ENCODE data around the gene NUP107. TPM values are rescaled to one million over a fixed set of nuclear protein-coding genes. Genes with fewer than 3 reads are reported as not detected.
A peak's percentile ranks its signal among the peaks of the same experiment; 100 is the strongest.
"Not testable (repeated sequence)": the region's sequence is repeated elsewhere in the genome, so short reads cannot be mapped to it uniquely, and the experiment has no call there.

NUP107 gene
- total and polyA plus RNA-seq, 2 experiments from 2014 or later, result 23.0 to 40.1 TPM

GRCh38 chr12:68675101-68675842 is 11.5 kb upstream of the NUP107 start:
- no peaks in the 10 kb centered on the region for H3K9me2 ChIP-seq (replicated peaks; ENCODE audit: insufficient read depth)
- no peaks in the 10 kb centered on the region for H3K27me3 ChIP-seq
- H3K36me3 ChIP-seq (replicated peaks; ENCODE audit: insufficient read depth, low read depth), result no peaks in the 10 kb centered on the region
- H3K9me3 ChIP-seq (ENCODE audit: low read depth), result no peaks in the 10 kb centered on the region
- H2AFZ ChIP-seq, result no peak overlapping the region
- no peaks in the 10 kb centered on the region for H3K4me1 ChIP-seq (ENCODE audit: insufficient read depth)
- DNase-seq (ENCODE audit: low spot score), result no peak
- H3K4me3 ChIP-seq, result no peak overlapping the region
- whole genome bisulfite sequencing (ENCODE audit: low lambda C conversion rate, missing lambda C conversion rate), result 49% methylated on average over 5 of the region's 5 CpGs
- H3K4me2 ChIP-seq, result no peak overlapping the region
- TF ChIP-seq EZH2 (IDR thresholded peaks at IDR 0.05; ENCODE audit: borderline replicate concordance) (no peak), EZH2phosphoT487 (IDR thresholded peaks at IDR 0.05; ENCODE audit: low read depth, severe bottlenecking, unreplicated experiment) (no peak), CTCF (IDR thresholded peaks at IDR 0.05; ENCODE audit: poor library complexity) (no peak)
- no peak overlapping the region for H3K27ac ChIP-seq
- H3K79me2 ChIP-seq, result no peaks in the 10 kb centered on the region
- H4K20me1 ChIP-seq (ENCODE audit: insufficient read depth, poor library complexity, severe bottlenecking), result no peaks in the 10 kb centered on the region

DNA sequence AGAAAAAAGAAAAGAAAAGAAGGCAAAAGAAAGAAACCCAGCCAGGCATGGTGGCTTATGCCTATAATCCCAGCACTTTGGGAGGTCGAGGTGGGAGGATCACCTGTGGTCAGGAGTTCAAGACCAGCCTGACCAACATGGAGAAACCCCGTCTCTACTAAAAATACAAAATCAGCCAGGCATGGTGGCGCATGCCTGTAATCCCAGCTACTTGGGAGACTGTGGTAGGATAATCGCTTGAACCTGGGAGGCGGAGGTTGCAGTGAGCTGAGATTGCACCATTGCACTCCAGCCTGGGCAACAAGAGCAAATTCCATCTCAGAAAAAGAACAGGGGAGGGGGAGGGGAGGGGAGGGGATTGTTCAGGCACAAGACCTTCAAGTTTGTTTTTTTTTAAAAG is 9.9 kb upstream of the NUP107 start:
- not testable (repeated sequence) for DNase-seq (ENCODE audit: low spot score); H3K9me3 ChIP-seq (ENCODE audit: low read depth); H3K4me2 ChIP-seq; H3K36me3 ChIP-seq (replicated peaks; ENCODE audit: insufficient read depth, low read depth); H3K4me3 ChIP-seq; H3K9me2 ChIP-seq (replicated peaks; ENCODE audit: insufficient read depth); H2AFZ ChIP-seq; H4K20me1 ChIP-seq (ENCODE audit: insufficient read depth, poor library complexity, severe bottlenecking); H3K27ac ChIP-seq; H3K4me1 ChIP-seq (ENCODE audit: insufficient read depth); H3K27me3 ChIP-seq; H3K79me2 ChIP-seq
- WGBS (ENCODE audit: low lambda C conversion rate, missing lambda C conversion rate), result 97% methylated on average over 5 of the region's 5 CpGs

DNA sequence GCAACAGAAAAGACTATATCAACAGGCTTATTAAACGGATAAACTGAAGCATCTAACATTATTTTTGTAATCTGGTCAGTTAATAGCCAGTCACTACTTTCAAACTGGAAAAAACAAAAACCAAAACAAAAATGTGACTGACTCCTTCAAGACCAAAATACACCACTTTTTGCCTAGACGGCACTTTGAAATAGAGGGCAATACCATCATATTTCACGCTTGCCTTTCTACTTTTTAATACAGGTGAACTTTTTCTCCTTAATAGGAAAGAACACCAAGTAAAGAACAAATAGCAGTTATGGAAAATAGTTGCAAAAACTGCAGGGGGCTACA is 550 bp upstream of the NUP107 start:
- peak overlapping the region; percentile 49 for H2AFZ ChIP-seq

DNA sequence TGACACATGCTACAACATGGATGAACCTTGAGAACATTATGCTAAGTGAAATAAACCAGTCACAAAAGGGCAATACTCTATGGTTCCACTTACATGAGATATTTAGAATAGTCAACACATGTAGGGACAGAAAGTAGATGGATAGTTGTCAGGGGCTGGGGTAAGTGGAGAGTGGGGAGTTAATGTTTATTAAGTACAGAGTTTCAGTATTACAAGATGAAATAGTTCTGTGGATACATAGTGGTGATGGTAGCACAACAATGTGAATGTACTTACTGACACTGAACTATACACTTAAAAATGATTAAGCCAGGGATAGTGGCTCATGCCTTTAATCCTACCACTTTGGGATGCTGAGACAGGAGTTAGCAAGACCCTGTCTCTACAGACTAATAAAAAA is 8.7 kb downstream of the NUP107 start:
- no peak overlapping the region for H2AFZ ChIP-seq
- no peaks in the 10 kb centered on the region for H3K36me3 ChIP-seq (replicated peaks; ENCODE audit: insufficient read depth, low read depth)
- no peak for DNase-seq (ENCODE audit: low spot score)
- no peaks in the 10 kb centered on the region for H3K4me1 ChIP-seq (ENCODE audit: insufficient read depth)
- no peaks in the 10 kb centered on the region for H3K79me2 ChIP-seq
- no peaks in the 10 kb centered on the region for H3K27me3 ChIP-seq
- H3K4me2 ChIP-seq, result no peak overlapping the region
- no peaks in the 10 kb centered on the region for H4K20me1 ChIP-seq (ENCODE audit: insufficient read depth, poor library complexity, severe bottlenecking)
- TF ChIP-seq EZH2 (IDR thresholded peaks at IDR 0.05; ENCODE audit: borderline replicate concordance) (no peak), CTCF (IDR thresholded peaks at IDR 0.05; ENCODE audit: poor library complexity) (no peak), EZH2phosphoT487 (IDR thresholded peaks at IDR 0.05; ENCODE audit: low read depth, severe bottlenecking, unreplicated experiment) (no peak)
- H3K9me3 ChIP-seq (ENCODE audit: low read depth), result no peaks in the 10 kb centered on the region
- H3K9me2 ChIP-seq (replicated peaks; ENCODE audit: insufficient read depth), result no peaks in the 10 kb centered on the region
- H3K4me3 ChIP-seq, result no peak overlapping the region
- no peak overlapping the region for H3K27ac ChIP-seq

More for the DNA sequence above, 550 bp upstream of the NUP107 start:
- peak overlapping the region; percentile 92 for H3K27ac ChIP-seq
- H3K36me3 ChIP-seq (replicated peaks; ENCODE audit: insufficient read depth, low read depth), result no peaks in the 10 kb centered on the region
- TF ChIP-seq CTCF (IDR thresholded peaks at IDR 0.05; ENCODE audit: poor library complexity) (no peak), EZH2 (IDR thresholded peaks at IDR 0.05; ENCODE audit: borderline replicate concordance) (no peak), EZH2phosphoT487 (IDR thresholded peaks at IDR 0.05; ENCODE audit: low read depth, severe bottlenecking, unreplicated experiment) (no peak)
- H3K79me2 ChIP-seq, result peaks cover 23% of the 10 kb centered on the region
- DNase-seq (ENCODE audit: low spot score), result no peak
- H3K4me2 ChIP-seq, result peak overlapping the region; percentile 70
- no peaks in the 10 kb centered on the region for H3K27me3 ChIP-seq
- H4K20me1 ChIP-seq (ENCODE audit: insufficient read depth, poor library complexity, severe bottlenecking), result no peaks in the 10 kb centered on the region
- H3K4me3 ChIP-seq, result peak overlapping the region; percentile 1
- no peaks in the 10 kb centered on the region for H3K9me3 ChIP-seq (ENCODE audit: low read depth)
- 48% methylated on average over 3 of the region's 3 CpGs for WGBS (ENCODE audit: low lambda C conversion rate, missing lambda C conversion rate)
- no peaks in the 10 kb centered on the region for H3K9me2 ChIP-seq (replicated peaks; ENCODE audit: insufficient read depth)
- peaks cover 8% of the 10 kb centered on the region for H3K4me1 ChIP-seq (ENCODE audit: insufficient read depth)
